Esophagus squamous epithelium (tissue), 4 donors: ENCODE data around the gene P2RY12.

Experiments used
- POLR2A ChIP-seq, 4 donors: fragments of 450-650 bp; IDR thresholded peaks; one replicate each; pipeline ENCODE4 v1.6.1; 2017; ENCODE audit warnings: antibody characterized with exemption in 4 of 4, mild to moderate bottlenecking in 4 of 4, moderate library complexity in 3 of 4
- TF ChIP-seq, protein P1 (sequence below), 6 experiments: fragments of 450-650 bp in 4 of 6; fragments of 200-600 bp in 2 of 6; sonication (generic) in 2 of 6; IDR thresholded peaks; one replicate each; pipeline ENCODE4 v1.5.1; 2016 to 2019; ENCODE audit warnings: antibody characterized with exemption in 6 of 6, mild to moderate bottlenecking in 4 of 6, moderate library complexity in 4 of 6

DNA sequence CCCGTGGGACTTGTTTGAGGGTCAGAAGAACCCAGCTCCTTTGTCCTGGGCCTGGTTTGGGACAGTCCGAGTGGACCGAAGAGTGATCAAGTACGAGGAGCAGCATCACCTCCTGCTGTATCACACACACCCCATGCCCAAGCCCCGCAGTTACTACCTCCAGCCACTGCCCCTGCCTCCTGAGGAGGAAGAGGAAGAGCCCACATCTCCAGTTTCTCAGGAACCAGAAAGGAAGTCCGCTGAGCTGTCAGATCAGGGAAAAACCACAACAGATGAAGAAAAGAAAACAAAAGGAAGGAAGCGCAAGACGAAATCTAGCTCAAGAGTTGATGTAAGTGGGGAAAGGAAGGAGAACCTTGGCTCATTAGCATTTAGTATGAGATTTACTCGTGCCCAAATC lies 3.3 kb upstream of the P2RY12 start:
- TF ChIP-seq, protein P1, sequence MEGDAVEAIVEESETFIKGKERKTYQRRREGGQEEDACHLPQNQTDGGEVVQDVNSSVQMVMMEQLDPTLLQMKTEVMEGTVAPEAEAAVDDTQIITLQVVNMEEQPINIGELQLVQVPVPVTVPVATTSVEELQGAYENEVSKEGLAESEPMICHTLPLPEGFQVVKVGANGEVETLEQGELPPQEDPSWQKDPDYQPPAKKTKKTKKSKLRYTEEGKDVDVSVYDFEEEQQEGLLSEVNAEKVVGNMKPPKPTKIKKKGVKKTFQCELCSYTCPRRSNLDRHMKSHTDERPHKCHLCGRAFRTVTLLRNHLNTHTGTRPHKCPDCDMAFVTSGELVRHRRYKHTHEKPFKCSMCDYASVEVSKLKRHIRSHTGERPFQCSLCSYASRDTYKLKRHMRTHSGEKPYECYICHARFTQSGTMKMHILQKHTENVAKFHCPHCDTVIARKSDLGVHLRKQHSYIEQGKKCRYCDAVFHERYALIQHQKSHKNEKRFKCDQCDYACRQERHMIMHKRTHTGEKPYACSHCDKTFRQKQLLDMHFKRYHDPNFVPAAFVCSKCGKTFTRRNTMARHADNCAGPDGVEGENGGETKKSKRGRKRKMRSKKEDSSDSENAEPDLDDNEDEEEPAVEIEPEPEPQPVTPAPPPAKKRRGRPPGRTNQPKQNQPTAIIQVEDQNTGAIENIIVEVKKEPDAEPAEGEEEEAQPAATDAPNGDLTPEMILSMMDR (IDR thresholded peaks at IDR 0.05) = no peak
- no peak for TF ChIP-seq POLR2A (IDR thresholded peaks at IDR 0.05)
